ENCODE data around the gene DAP. TPM values are rescaled to one million over a fixed set of nuclear protein-coding genes. Genes with fewer than 3 reads are reported as not detected.
A peak's percentile ranks its signal among the peaks of the same experiment; 100 is the strongest.

Gene DAP
- total and polyA plus RNA-seq, 10 of the 15 experiments (the other 5 are each of a cell fraction or from before 2014, with no cell fraction given), result 12.9 to 130 (median 49.9) TPM

GRCh38 chr5:10632110-10632761 lies 128.8 kb downstream of the DAP start (continued):
- TF ChIP-seq, protein P1, sequence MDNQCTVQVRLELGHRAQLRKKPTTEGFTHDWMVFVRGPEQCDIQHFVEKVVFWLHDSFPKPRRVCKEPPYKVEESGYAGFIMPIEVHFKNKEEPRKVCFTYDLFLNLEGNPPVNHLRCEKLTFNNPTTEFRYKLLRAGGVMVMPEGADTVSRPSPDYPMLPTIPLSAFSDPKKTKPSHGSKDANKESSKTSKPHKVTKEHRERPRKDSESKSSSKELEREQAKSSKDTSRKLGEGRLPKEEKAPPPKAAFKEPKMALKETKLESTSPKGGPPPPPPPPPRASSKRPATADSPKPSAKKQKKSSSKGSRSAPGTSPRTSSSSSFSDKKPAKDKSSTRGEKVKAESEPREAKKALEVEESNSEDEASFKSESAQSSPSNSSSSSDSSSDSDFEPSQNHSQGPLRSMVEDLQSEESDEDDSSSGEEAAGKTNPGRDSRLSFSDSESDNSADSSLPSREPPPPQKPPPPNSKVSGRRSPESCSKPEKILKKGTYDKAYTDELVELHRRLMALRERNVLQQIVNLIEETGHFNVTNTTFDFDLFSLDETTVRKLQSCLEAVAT (IDR thresholded peaks at IDR 0.05), result peak; percentile 78; the same call in 1 of the 2 replicates
- TF ChIP-seq FOXK2 (IDR thresholded peaks at IDR 0.05) (no peak), NR2F1 (conservative IDR thresholded peaks at IDR 0.05) (peak; percentile 89), NR2C1 (IDR thresholded peaks at IDR 0.05) (no peak), CEBPZ (IDR thresholded peaks at IDR 0.05; ENCODE audit: low read depth, low read length) (no peak), RFX5 (IDR thresholded peaks at IDR 0.05; ENCODE audit: low read depth, low read length) (no peak), NRF1 (conservative IDR thresholded peaks at IDR 0.05; ENCODE audit: low read depth, low read length) (no peak), BHLHE40 (IDR thresholded peaks at IDR 0.05; ENCODE audit: borderline replicate concordance in 1 of 2, low read depth in 2 of 2, low read length in 1 of 2) (peak; percentile 86 to 89), CHD4 (IDR thresholded peaks at IDR 0.05) (no peak; the same call in 1 of the 2 replicates), ZNF592 (IDR thresholded peaks at IDR 0.05) (peak; percentile 56; the same call in 1 of the 2 replicates), KLF5 (IDR thresholded peaks at IDR 0.05; ENCODE audit: partially characterized antibody) (peak; percentile 95), TBL1XR1 (IDR thresholded peaks at IDR 0.05; ENCODE audit: low read depth, low read length) (peak; percentile 96)
- TF ChIP-seq, protein P2, sequence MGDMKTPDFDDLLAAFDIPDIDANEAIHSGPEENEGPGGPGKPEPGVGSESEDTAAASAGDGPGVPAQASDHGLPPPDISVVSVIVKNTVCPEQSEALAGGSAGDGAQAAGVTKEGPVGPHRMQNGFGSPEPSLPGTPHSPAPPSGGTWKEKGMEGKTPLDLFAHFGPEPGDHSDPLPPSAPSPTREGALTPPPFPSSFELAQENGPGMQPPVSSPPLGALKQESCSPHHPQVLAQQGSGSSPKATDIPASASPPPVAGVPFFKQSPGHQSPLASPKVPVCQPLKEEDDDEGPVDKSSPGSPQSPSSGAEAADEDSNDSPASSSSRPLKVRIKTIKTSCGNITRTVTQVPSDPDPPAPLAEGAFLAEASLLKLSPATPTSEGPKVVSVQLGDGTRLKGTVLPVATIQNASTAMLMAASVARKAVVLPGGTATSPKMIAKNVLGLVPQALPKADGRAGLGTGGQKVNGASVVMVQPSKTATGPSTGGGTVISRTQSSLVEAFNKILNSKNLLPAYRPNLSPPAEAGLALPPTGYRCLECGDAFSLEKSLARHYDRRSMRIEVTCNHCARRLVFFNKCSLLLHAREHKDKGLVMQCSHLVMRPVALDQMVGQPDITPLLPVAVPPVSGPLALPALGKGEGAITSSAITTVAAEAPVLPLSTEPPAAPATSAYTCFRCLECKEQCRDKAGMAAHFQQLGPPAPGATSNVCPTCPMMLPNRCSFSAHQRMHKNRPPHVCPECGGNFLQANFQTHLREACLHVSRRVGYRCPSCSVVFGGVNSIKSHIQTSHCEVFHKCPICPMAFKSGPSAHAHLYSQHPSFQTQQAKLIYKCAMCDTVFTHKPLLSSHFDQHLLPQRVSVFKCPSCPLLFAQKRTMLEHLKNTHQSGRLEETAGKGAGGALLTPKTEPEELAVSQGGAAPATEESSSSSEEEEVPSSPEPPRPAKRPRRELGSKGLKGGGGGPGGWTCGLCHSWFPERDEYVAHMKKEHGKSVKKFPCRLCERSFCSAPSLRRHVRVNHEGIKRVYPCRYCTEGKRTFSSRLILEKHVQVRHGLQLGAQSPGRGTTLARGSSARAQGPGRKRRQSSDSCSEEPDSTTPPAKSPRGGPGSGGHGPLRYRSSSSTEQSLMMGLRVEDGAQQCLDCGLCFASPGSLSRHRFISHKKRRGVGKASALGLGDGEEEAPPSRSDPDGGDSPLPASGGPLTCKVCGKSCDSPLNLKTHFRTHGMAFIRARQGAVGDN (IDR thresholded peaks at IDR 0.05), result peak; percentile 69

Data from GM12878 (cell line).